Activated CD4-positive, CD25-positive, alpha-beta regulatory T cell treated with anti-CD3 and anti-CD28 coated beads, Interleukin-2, amount 50 U/mL, for 24 hours (primary cell): ENCODE results near the gene PDE4B.

Source experiments
- ATAC-seq, 2 donors: fragments of 150-1000 bp; cut with Tn5 transposase; one replicate each; pipeline ENCODE4 v1.10.0; 2021; ENCODE audit warnings: mild to moderate bottlenecking in 1 of 2, moderate library complexity in 1 of 2

PDE4B gene

GRCh38 chr1:65792669-65793358 lies at the start of gene PDE4B:
TSS of gene PDE4B (plus strand) at chr1:65792895.
- ATAC-seq: peak in 1 of 2 donors; percentile 10

DNA sequence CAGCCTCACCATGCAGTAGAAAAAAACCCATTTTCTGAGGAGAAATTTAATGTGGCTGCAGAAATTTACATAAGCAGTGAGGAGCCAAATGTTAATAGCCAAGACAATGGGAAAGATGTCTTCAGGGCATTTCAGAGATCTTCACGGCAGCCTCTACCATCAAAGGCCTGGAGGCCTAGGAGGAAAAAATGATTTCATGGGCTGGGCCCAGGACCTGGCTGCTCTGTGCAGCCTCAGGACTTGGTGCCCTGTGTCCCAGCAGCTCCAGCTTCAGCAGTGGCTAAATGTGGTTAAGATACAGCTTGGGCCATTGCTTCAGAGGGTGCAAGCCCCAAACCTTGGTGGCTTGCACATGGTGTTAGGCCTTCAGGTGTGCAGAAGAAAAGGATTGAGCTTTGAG lies 48.0 kb upstream of the PDE4B start:
- ATAC-seq: no peak

DNA sequence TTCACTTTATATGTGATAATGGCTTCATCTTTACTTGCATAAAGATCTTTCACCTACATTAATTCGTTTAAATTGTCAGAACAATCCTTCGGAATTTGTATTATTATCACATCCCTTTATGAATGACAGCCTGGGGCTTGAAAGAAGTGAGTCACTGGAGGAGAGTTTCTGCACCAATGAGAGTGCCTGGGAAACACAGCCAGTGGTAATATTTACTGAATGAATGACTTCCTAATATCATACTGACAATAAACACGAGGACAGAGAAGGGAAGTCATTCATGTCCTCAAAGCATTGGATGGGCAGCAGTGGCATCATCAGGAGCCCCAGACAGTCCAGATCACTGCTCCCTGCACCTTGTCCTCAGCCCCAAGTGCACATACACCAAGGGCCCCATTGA lies 40.7 kb upstream of the PDE4B start:
- ATAC-seq: no peak

GRCh38 chr1:65756616-65757015 lies 36.1 kb upstream of the PDE4B start:
- ATAC-seq: no peak

GRCh38 chr1:65757531-65757930 lies 35.2 kb upstream of the PDE4B start:
- ATAC-seq: no peak

DNA sequence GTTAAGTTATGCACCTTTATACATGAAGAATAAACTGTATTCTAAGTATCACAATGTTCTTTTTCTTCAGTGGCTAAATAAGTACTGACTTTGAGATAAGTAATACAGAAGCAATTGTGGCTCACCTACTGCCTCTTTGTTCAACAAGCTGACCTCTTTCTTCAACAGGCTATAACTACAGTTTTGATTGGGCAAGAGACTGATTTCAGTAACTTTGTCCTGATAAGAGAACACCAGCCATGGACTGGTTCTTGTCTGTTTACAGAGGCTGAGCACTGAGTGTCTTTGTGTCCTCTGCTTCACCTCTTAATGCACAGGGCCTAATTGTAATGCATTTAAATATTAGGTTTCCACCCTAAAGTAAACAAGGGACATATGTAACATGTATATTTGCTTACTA lies 34.6 kb upstream of the PDE4B start:
- ATAC-seq: no peak

GRCh38 chr1:65759516-65759915 lies 33.2 kb upstream of the PDE4B start:
- ATAC-seq: no peak

- no peak for ATAC-seq
Measured at GRCh38 chr1:65762081-65762862, 30.4 kb upstream of the PDE4B start.

DNA sequence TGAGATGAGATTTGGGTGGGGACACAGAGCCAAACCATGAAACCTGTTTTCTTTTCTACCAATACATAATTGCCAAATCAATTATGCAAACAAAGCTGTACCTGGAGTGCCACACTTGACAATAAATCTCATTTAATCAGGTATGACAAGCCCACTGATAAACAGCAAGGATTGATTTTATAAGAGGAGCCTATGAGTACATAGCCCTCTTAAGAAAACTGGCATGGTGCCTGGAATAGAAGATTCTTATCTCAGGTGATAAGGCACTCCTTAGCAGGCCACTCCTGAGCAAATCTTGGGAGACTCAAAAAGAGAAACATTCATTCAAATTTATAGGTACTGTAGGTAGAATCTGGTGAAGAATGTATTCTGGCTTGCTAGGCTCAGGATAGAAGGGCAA lies 28.6 kb upstream of the PDE4B start:
- ATAC-seq: no peak

DNA sequence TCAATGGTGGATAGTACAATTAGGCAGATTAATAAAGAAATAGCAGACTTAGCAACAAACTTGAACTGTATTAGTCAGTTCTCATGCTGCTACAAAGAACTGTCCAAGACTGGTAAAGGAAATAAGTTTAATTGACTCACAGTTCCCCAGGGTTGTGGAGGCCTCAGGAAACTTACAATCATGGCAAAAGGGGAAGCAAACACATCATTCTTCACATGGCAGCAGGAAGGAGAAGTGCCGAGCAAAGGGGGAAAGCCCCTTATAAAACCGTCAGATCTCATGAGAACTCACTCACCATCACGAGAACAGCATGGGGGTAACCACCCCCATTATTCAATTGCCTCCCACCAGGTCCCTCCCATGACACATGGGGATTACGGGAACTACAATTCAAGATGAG lies 27.1 kb upstream of the PDE4B start:
- ATAC-seq: no peak

DNA sequence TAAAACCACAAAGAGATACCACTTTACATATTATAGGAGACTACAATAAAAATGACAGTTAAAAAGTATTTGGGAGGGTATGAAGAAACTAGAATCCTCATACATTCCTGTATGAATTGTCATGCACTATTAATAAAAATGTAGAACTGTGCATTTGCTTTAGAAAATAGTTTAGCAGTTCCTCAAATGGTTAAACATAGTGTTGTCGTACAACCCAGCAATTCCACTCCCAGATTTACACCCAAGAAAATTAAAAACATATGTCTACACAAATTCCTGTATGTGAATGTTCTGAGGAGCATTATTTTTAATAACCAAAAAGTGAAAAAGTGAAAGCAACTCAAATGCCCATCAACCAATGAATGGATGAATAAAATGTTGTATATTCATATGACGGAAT lies 23.1 kb upstream of the PDE4B start:
- no peak for ATAC-seq

- no peak for ATAC-seq
Measured at GRCh38 chr1:65772607-65773006, 20.1 kb upstream of the PDE4B start.

- no peak for ATAC-seq
Measured at GRCh38 chr1:65773391-65774123, 19.1 kb upstream of the PDE4B start.

GRCh38 chr1:65788762-65789161 lies 3.9 kb upstream of the PDE4B start:
- ATAC-seq: no peak

DNA sequence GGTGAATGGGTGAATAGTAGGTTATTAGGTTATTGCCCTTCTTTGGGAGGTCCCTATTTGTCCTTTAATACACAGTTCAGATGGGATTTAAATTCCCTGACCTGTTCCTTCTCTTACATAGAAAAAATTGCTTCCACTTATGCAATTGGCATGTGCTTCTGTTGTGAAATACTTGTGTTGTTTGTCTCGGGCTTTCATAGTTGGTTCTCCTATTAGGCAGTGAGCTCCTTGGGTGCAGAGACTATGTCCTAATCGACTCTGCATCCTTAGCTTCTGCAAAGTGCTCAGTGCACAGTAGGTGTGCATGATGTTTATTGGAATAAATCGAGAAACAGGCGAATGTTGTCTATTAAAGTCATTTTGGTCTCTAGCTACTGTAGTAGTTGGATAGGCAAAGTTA lies 1.3 kb upstream of the PDE4B start:
- ATAC-seq: no peak

DNA sequence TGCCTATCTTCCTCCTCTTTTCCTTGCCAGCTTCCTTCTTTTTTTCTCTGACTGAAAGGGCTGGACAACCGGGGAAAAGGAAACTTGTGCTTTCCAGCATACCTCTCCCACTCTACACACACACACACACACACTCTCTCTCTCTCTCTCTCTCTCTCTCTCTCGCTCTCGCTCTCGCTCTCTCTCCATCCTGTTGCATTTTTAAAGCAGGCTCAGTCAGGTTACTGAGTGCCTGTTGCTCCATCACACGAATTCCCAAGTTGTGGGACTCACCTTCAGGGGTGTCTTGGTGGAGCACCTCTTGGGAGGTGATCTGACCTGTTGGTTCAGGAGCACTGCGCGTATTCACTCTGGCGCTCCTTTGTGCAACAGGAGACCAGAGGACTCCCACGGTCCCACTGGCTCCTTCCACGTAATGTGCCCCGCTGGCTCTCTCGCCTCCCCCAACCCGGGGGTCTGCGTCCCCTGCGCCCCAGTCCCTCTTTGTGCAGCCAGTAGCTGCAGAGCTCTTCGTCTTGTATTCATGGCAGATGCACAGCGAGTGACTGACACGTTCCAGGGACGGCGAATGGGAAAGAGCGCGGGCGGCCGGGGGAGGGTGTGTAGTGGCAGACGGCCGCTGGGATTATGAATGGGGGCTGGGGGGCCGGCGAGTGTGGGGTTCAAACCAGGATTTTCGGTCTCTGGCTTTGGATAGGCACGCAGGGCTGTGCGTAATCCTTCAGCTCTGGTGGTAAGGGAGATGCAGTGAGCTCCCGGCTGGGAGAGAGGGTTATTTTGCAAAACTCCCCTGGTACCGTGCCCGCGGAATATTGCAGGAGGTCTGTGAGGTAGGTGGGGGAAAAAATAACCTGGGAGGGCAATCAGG lies 660 bp upstream of the PDE4B start:
- ATAC-seq: no peak

- no peak for ATAC-seq
Measured at GRCh38 chr1:65793359-65793732, 651 bp downstream of the PDE4B start.

DNA sequence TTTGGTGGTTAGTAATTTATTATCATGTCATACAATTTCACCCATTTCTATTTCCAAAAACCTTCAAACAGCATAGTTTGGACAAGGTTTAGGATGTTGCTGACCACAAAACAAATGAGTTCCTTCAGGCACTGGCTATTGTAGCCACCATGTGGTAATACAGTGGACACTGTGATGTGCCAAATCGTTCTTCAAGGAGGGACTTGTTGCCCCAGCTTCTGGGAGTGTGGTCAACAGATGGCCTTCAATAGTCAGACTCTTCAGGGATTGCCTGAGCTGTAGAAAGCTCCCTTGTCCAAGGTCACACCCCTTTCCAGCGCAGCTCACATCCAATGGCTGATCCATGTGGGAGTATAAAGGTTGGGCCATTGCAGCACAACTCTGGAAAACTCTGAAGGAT lies 2.6 kb downstream of the PDE4B start:
- ATAC-seq: no peak

DNA sequence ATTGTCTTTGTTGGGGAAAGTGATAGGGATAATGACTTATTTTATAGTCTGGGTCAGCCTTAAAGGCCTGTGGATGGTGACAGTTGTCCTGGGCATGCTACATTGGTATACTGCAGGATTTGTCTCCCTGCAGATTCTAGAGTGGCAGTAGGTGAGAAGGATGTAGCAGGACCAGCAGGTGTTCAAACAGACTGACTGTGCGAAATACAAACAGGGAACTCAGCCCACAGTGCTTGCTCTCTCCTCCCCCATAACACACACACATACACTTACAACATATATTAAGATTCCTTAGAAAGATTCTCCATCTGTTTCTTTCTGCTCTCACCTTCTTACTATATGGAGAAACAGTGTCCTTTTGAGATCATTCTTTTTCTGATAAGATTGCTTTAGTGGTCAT lies 6.9 kb downstream of the PDE4B start:
- ATAC-seq: no peak

GRCh38 chr1:65804584-65804983 lies 11.9 kb downstream of the PDE4B start:
- no peak for ATAC-seq

DNA sequence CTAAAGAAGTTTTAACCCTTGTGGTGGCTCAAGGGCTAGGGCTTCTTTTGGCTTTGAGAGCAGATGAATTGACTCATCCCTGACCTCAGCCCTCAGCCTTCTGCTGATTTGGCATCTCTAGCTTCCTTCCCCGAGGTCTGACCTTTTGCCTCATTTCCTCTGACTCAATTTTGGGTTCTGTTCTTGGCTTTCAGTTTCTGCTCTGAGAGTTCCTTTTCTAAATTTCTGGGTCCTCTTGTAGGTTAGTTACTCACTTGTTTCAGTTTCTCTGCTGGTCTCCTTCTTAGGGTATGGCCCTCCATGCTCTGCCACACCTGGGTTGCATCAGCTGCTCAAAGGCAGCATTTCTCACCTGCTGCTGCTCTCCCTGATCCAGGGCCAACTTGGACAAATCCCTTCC lies 19.4 kb downstream of the PDE4B start:
- peak; percentile 96 for ATAC-seq

DNA sequence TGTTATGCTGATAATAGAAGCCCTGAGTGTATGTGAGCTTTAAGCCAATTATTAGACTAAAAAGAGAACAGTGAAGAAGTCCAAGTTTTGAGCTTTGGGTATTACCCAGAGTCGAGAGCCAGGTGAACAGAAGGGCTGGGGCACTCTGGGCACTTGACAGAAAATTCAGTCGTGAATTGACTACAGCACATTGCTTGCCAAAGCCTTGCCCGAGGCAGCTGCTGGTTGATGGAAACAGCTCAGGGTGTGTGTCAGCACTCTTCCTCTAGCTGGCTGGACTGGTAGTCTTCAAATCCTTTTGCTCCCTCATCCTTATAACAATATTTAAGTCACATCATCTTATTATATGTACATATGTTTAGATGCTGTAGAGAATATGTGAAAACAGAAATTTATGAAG lies 21.3 kb downstream of the PDE4B start:
- ATAC-seq: no peak

GRCh38 chr1:65814752-65815151 lies 22.1 kb downstream of the PDE4B start:
- ATAC-seq: no peak
